OCI-LY7 (cell line): Measurements from ENCODE around the gene LRRN2. TPM values are rescaled to one million over a fixed set of nuclear protein-coding genes. Genes with fewer than 3 reads are reported as not detected.
"Not testable (repeated sequence)": the region's sequence is repeated elsewhere in the genome, so short reads cannot be mapped to it uniquely, and the experiment has no call there.

Source experiments
- BruUV-seq: library from RNA; stranded (reverse); fragments of 400-500 nt; replicated peaks from 2 replicates; lab custom pipeline; 2021; lab: Mats Ljungman, UMichigan
- CTCF ChIA-PET: fragments of 300-600 bp; sonication (Branson Sonifier 250); formaldehyde crosslinking; loops from one replicate; lab custom pipeline; 2022; ENCODE audit warnings: antibody characterized with exemption; ENCODE audit not compliant: unreplicated experiment; lab: Charles Lee
- POLR2A ChIA-PET: fragments of 300-600 bp; sonication (Branson Sonifier 250); formaldehyde crosslinking; loops from one replicate; lab custom pipeline; 2022; ENCODE audit warnings: antibody characterized with exemption; lab: Charles Lee
- DNase-seq: peaks from one replicate; pipeline ENCODE4 v3.0.0-alpha.2; 2015; ENCODE audit warnings: low spot score
- H2AFZ ChIP-seq: fragments of 200-600 bp; sonication (generic), shearing (Covaris generic); 2 replicates; pipeline ENCODE4 v1.6.1; 2014; ENCODE audit warnings: mild to moderate bottlenecking, antibody characterized with exemption, low read length, moderate library complexity
- H3K27ac ChIP-seq: fragments of 200-600 bp; sonication (generic); 2 replicates; pipeline ENCODE4 v1.5.1; 2014; ENCODE audit warnings: mixed run types, low read depth, mild to moderate bottlenecking, moderate library complexity, low read length, inconsistent platforms; ENCODE audit not compliant: poor library complexity, severe bottlenecking
- H3K36me3 ChIP-seq: fragments of 200-600 bp; sonication (generic); 2 replicates; pipeline ENCODE4 v1.6.1; 2014; ENCODE audit warnings: mild to moderate bottlenecking, antibody characterized with exemption, low read length, moderate library complexity, mixed read lengths; ENCODE audit not compliant: insufficient read depth
- H3K4me1 ChIP-seq: fragments of 200-600 bp; sonication (generic); 2 replicates; pipeline ENCODE4 v1.5.1; 2014; ENCODE audit warnings: mild to moderate bottlenecking, low read length; ENCODE audit not compliant: insufficient read depth, poor library complexity, severe bottlenecking
- H3K4me2 ChIP-seq: fragments of 200-600 bp; sonication (generic); 2 replicates; pipeline ENCODE4 v1.6.1; 2014; ENCODE audit warnings: mild to moderate bottlenecking, low read length
- H3K4me3 ChIP-seq: fragments of 200-600 bp; sonication (generic); 2 replicates; pipeline ENCODE4 v1.5.1; 2014; ENCODE audit warnings: mild to moderate bottlenecking, low read depth, low read length; ENCODE audit not compliant: poor library complexity, severe bottlenecking
- H3K79me2 ChIP-seq: fragments of 200-600 bp; sonication (generic); 2 replicates; pipeline ENCODE4 v1.6.1; 2016; ENCODE audit warnings: low read depth, mild to moderate bottlenecking, low read length, moderate library complexity, mixed read lengths; ENCODE audit not compliant: insufficient read depth
- H3K9me2 ChIP-seq: fragments of 200-600 bp; sonication (generic); 2 replicates; pipeline ENCODE4 v1.6.1; 2016; ENCODE audit warnings: mild to moderate bottlenecking, low read length, mixed read lengths; ENCODE audit not compliant: insufficient read depth
- H3K9me3 ChIP-seq: fragments of 200-600 bp; sonication (generic); 2 replicates; pipeline ENCODE4 v1.6.1; 2014; ENCODE audit warnings: mild to moderate bottlenecking, mixed run types, low read length, mixed read lengths
- H4K20me1 ChIP-seq: fragments of 200-600 bp; sonication (generic); 2 replicates; pipeline ENCODE4 v1.6.1; 2014; ENCODE audit warnings: mild to moderate bottlenecking, antibody characterized with exemption, low read length, moderate library complexity, mixed read lengths; ENCODE audit not compliant: insufficient read depth
- CTCF ChIP-seq: fragments of 200-600 bp; sonication (generic); conservative IDR thresholded peaks from 2 replicates; pipeline ENCODE4 v1.5.1; 2014; ENCODE audit warnings: mild to moderate bottlenecking, antibody characterized with exemption, low read length, moderate library complexity, mixed read lengths
- EZH2phosphoT487 ChIP-seq: fragments of 200-600 bp; sonication (generic); IDR thresholded peaks from 2 replicates; pipeline ENCODE4 v1.6.1; 2018; ENCODE audit warnings: low read depth, borderline replicate concordance, mild to moderate bottlenecking, mixed run types, antibody characterized with exemption, low read length, moderate library complexity, mixed read lengths
- intact Hi-C: fragments of 100-400 bp; cut with micrococcal nuclease; formaldehyde crosslinking; loops from one replicate; pipeline ENCODE4 v1.10.0; 2022; ENCODE audit not compliant: unreplicated experiment
- total RNA-seq, 2 experiments: library from RNA; depleted of rRNA in 1 of 2; stranded (reverse); fragments of >200 nt in 1 of 2; shearing (Covaris generic) in 1 of 2; gene quantifications; 2 replicates each; pipeline ENCODE4 v1.2.3, GENCODE V29; 2014 to 2022

LRRN2 gene
- total RNA-seq, 2 experiments from 2014 or later, result not detected

DNA sequence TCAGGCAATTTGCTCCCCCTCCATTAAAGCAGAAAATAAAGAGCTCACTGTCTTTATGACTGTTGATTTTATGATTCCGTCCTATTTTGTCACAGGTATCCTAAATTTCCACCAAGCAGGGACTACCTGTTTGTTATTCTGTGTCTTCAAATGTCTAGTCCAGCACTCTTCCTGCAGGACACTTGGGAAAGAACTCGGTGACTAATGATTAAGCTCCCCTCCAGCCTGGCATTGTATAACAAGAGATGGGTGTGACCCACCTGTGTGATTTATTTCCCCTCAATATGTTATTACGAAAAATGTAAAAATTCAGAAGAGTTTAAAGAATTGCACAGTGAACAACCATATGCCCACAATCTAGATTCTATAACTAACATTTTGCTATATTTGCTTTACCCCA, 42.9 kb upstream of the LRRN2 start:
- Histone ChIP-seq H4K20me1 (no peaks in the 10 kb centered on the region), H2AFZ (no peak overlapping the region), H3K36me3 (no peaks in the 10 kb centered on the region), H3K9me2 (no peaks in the 10 kb centered on the region), H3K79me2 (no peaks in the 10 kb centered on the region), H3K9me3 (no peaks in the 10 kb centered on the region), H3K27ac (no peak overlapping the region), H3K4me2 (no peak overlapping the region), H3K4me1 (no peaks in the 10 kb centered on the region), H3K4me3 (no peak overlapping the region)
- intact Hi-C loops, result no loop called here
- TF ChIP-seq EZH2phosphoT487 (no peak), CTCF (no peak)
- no TSS peak for BruUV-seq
- no peak for DNase-seq
- POLR2A ChIA-PET, result interaction anchor here (1.0 kb wide), 1 partner anchor 15 kb away, joined by 3 read pairs; no protein-coding TSS in a partner anchor
- CTCF ChIA-PET, result no interaction called here

- Histone ChIP-seq H3K36me3 (no peaks in the 10 kb centered on the region), H3K27ac (no peak overlapping the region), H3K4me1 (no peaks in the 10 kb centered on the region), H3K79me2 (no peaks in the 10 kb centered on the region), H3K4me2 (no peak overlapping the region), H3K9me3 (no peaks in the 10 kb centered on the region), H3K4me3 (no peak overlapping the region), H3K9me2 (no peaks in the 10 kb centered on the region), H4K20me1 (no peaks in the 10 kb centered on the region), H2AFZ (no peak overlapping the region; the same call in 1 of the 2 replicates)
- DNase-seq, result no peak
- ChIA-PET POLR2A (interaction anchor here (1.0 kb wide), 1 partner anchor 14 kb away, joined by 3 read pairs; no protein-coding TSS in a partner anchor), CTCF (no interaction called here)
- intact Hi-C loops, result no loop called here
- no TSS peak for BruUV-seq
- TF ChIP-seq CTCF (no peak), EZH2phosphoT487 (no peak)
Measured at GRCh38 chr1:204728045-204728444, 42.5 kb upstream of the LRRN2 start.

DNA sequence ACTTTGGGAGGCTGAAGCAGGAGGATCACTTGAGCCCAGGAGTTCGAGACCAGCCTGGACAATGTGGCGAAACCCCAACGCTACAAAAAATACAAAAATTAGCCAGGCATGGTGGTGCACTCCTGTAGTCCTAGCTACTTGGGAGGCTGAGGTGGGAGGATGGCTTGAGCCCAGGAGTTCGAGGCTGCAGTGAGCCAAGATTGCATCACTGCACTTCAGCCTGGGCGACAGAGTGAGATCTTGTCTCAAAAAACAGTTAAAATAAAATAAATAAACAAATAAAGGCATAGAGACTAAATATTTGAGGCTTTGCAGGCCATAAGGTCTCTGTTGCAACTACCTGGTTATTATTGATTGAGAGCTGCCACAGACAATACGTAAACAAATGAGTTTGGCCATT, 41.9 kb upstream of the LRRN2 start:
- H3K36me3 ChIP-seq, H4K20me1 ChIP-seq, DNase-seq, H3K9me2 ChIP-seq, H3K4me1 ChIP-seq, BruUV-seq, H2AFZ ChIP-seq, H3K9me3 ChIP-seq, CTCF ChIA-PET, H3K4me3 ChIP-seq, H3K27ac ChIP-seq, intact Hi-C loops, H3K4me2 ChIP-seq, H3K79me2 ChIP-seq: not testable (repeated sequence)
- POLR2A ChIA-PET, result interaction anchor here (1.0 kb wide), 1 partner anchor 14 kb away, joined by 3 read pairs; no protein-coding TSS in a partner anchor
